Activated naive CD4-positive, alpha-beta T cell treated with anti-CD3 and anti-CD28 coated beads, Interleukin-2, amount 50 U/mL, for 24 hours (primary cell): Measurements from ENCODE around the gene PVALEF.

Source experiments
- H3K27ac Mint-ChIP-seq: one replicate; pipeline ENCODE4 v1.8.0; 2021; ENCODE audit warnings: mild to moderate bottlenecking, mixed read lengths
- H3K27me3 Mint-ChIP-seq: one replicate; pipeline ENCODE4 v1.8.0; 2021; ENCODE audit warnings: mixed read lengths
- H3K36me3 Mint-ChIP-seq: one replicate; pipeline ENCODE4 v1.8.0; 2021; ENCODE audit warnings: mixed read lengths
- H3K4me1 Mint-ChIP-seq: one replicate; pipeline ENCODE4 v1.8.0; 2021; ENCODE audit warnings: mixed read lengths
- H3K4me3 Mint-ChIP-seq: one replicate; pipeline ENCODE4 v1.8.0; 2021; ENCODE audit warnings: mild to moderate bottlenecking, mixed read lengths
- H3K9me3 Mint-ChIP-seq: one replicate; pipeline ENCODE4 v1.8.0; 2021; ENCODE audit warnings: mixed read lengths

PVALEF gene

DNA sequence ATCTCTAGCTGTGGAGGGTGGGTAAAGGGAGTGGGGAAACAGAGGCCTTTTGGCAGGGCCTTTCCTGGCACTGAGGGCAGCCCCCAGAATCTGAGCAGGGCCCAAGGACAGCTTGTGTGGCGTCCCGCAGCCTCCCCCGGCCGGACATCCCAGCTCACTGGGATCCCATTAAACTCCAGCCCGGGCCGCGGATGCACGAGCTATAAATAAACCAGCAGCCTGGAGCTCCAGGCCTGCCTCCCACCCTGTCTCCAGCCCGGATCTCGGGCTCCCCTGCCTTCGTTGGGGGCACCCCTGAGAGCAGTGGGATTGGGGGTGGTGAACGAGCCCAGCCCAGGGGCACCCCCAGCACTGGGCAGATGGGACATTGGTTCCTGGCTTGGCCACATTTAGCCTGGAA lies 14.6 kb downstream of the PVALEF start:
- Mint-ChIP-seq H3K36me3 (no peaks in the 10 kb centered on the region), H3K4me3 (no peak overlapping the region), H3K27me3 (no peaks in the 10 kb centered on the region), H3K27ac (no peak overlapping the region), H3K9me3 (no peaks in the 10 kb centered on the region), H3K4me1 (no peaks in the 10 kb centered on the region)

DNA sequence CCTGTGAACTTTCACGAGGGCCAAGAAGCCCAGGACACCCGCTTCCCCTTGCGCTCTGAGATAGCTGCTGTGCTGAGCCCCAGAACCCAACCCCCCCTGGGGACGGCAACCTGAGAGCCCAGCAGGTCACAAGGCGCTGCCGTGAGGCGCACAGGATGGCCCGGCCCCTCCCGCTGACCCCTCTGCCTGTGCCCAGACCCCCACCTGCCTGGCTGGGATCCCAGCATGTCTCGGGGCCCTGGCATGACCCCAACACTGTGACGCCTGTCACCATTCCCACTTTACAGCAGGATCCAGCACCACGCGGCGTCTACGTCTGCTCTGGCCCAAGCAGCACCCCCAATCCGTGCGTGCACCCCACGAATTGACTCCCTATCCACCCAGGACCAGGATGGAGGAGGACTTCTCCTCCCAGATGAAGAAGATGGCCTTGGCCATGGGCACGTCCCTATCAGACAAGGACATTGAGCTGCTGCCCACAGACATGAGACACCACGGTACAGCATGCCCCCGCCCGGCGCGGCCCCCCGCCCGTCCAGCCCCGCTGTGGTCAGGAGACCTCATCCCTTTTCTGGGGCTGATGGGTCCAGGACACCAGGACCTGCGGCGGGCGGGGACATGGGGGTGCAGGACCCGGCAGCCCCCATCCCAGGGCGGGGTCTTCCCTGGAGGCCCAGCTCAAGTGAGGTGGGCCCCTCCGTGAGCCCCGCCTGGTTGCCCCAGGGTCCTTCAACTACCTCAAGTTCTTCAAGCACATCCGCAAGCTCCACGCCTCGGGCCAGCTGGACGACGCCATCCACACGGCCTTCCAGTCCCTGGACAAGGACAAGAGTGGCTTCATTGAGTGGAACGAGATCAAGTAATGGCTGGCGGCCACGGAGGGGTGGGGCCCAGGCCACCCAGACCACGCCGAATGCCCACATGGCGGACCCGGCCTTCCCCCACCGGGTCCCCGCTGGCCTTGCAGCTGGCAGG lies 15.8 kb downstream of the PVALEF start:
- no peaks in the 10 kb centered on the region for H3K27me3 Mint-ChIP-seq
- H3K36me3 Mint-ChIP-seq = no peaks in the 10 kb centered on the region
- H3K4me3 Mint-ChIP-seq = no peak overlapping the region
- no peaks in the 10 kb centered on the region for H3K9me3 Mint-ChIP-seq
- no peaks in the 10 kb centered on the region for H3K4me1 Mint-ChIP-seq
- H3K27ac Mint-ChIP-seq = no peak overlapping the region

DNA sequence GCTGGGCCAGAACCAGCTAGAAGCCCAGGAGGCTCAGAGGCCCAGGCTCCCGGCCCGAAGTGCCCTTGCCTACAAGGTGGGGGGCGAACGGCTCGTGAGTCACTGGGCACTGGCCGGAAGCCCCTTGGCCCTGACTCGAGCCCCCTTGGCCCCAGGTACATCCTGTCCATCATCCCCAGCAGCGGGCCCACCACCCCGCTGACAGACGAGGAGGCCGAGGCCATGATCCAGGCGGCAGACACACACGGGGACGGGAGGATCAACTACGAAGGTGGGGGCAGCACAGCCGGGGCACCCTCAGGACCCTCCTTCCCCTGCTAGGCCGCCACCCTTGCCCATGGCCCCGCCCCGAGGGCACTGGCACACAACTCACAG lies 16.5 kb downstream of the PVALEF start:
- Mint-ChIP-seq H3K36me3 (no peaks in the 10 kb centered on the region), H3K27ac (no peak overlapping the region), H3K4me1 (no peaks in the 10 kb centered on the region), H3K4me3 (no peak overlapping the region), H3K9me3 (no peaks in the 10 kb centered on the region), H3K27me3 (no peaks in the 10 kb centered on the region)

DNA sequence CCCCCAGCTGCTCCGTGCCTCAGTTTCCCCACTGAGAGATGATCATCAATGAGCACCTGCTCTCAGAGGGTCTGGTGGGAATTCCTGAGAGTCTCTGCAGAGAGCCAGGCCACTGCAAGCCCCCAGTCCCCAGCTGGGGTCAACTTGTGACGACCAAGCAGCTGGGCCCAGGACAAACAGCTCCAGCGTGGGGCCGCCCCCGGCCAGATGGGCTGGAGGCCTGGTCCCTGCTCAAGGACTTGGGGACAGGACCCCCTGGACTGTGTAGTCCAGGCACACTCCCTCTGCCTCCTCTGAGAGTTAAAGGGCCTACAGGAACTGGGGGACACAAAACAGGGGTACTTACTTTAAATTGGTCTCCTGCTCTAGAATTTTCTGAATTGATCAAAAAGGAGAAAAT lies 17.3 kb downstream of the PVALEF start:
- Mint-ChIP-seq H3K4me1 (no peaks in the 10 kb centered on the region), H3K27me3 (no peaks in the 10 kb centered on the region), H3K36me3 (no peaks in the 10 kb centered on the region), H3K4me3 (no peak overlapping the region), H3K9me3 (no peaks in the 10 kb centered on the region), H3K27ac (no peak overlapping the region)

DNA sequence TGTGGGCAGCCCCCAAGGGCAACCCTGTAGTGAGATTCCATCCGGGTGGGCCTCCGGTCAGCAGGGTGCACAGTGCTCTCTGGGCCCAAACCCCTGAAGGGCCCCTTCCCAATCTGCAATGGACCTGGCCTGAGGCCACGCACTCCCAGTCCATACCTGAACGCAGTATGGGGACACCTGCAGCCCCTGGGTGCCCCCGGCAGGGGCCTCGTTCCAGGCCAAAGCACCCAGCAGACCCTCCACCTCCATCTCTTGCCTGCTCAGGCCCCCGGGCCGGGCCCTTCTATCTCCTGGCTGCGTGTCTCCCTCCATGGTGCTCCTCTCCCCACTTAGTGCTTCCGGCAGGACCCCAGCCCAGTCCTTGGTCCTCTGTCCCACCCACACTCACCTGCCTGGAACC lies 18.0 kb downstream of the PVALEF start:
- Mint-ChIP-seq H3K36me3 (no peaks in the 10 kb centered on the region), H3K9me3 (no peaks in the 10 kb centered on the region), H3K4me3 (no peak overlapping the region), H3K4me1 (no peaks in the 10 kb centered on the region), H3K27me3 (no peaks in the 10 kb centered on the region), H3K27ac (no peak overlapping the region)

DNA sequence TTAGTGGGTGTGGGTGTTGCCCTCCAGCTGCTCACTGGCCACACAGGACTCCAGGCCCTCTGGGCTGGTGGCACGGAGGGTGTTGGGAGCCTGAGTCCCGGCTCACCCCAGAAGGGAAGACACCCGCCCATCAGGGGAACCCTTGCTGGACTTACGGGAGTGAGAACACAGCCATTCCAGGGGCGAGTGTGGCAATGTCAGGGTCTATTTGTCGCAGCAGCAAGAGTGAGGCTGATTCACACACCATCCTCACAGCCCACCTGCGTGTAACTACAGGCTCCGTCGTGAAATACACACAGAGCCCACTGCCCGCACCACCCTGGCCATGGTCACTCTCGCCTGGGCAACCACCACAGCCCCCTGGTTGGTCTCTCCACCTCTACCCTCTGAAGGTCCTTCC lies 18.5 kb downstream of the PVALEF start:
- H3K27ac Mint-ChIP-seq = no peak overlapping the region
- no peaks in the 10 kb centered on the region for H3K27me3 Mint-ChIP-seq
- H3K9me3 Mint-ChIP-seq = no peaks in the 10 kb centered on the region
- no peaks in the 10 kb centered on the region for H3K4me1 Mint-ChIP-seq
- no peak overlapping the region for H3K4me3 Mint-ChIP-seq
- no peaks in the 10 kb centered on the region for H3K36me3 Mint-ChIP-seq

DNA sequence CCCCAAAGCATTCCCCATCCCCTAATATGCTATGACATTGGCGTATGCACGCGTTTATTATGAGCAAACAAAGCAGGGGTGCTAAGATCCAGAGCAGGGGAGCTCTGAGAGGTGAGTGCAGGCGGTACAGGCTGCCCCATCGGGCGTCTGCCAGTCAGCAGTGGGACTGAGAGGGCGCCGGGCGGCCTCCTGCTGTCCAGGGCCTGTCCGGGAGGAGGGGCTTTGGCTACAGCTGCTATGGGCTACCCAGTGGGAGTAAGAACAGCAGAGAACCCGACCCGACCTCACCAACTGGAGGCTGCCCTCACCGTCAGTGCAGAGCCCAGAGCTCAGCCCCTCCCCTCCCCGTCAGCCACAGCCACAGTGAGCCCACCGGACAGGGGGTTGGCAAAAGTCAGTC lies 19.2 kb downstream of the PVALEF start:
- Mint-ChIP-seq H3K4me3 (no peak overlapping the region), H3K4me1 (no peaks in the 10 kb centered on the region), H3K9me3 (no peaks in the 10 kb centered on the region), H3K27me3 (no peaks in the 10 kb centered on the region), H3K27ac (no peak overlapping the region), H3K36me3 (no peaks in the 10 kb centered on the region)

DNA sequence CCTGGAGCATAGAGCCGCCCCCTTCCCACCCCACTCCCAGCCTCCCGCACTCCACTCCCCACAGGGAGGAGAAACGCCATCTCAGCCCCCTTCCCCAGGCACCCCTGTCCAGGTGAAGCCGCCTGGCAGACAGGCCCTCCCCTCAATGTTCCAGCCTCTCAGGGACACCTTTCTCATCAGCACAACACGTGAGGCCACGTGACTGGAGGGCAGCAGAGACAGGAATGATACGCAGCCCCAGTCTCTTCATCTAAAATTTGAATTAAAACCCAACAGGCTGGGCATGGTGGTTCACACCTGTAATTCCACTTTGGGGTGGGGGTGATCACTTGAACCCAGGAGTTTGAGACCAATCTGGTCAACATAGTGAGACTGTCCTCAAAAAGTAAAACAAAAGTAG lies 20.9 kb downstream of the PVALEF start:
- no peaks in the 10 kb centered on the region for H3K36me3 Mint-ChIP-seq
- no peak overlapping the region for H3K27ac Mint-ChIP-seq
- no peaks in the 10 kb centered on the region for H3K27me3 Mint-ChIP-seq
- H3K4me1 Mint-ChIP-seq = no peaks in the 10 kb centered on the region
- no peak overlapping the region for H3K4me3 Mint-ChIP-seq
- H3K9me3 Mint-ChIP-seq = no peaks in the 10 kb centered on the region

DNA sequence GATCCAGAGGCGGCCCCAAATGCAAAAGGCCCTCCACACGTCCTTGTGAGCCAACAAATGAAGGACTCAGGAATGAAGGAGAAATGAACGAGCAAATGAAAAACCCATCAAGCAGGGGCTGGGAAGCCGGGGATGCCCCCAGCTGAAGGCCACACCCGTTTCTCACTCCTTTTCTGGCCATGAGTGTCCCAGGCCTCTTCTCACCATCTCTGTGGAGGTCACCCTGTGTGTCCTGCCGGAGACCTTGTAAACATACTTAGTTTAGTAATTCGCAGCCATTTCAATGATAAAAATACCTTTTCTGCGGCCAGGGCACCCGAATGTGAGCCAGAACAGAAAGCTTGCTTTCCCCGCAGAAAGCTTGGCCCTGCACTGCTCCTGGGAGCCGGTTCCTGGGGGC lies 21.8 kb downstream of the PVALEF start:
- Mint-ChIP-seq H3K27me3 (no peaks in the 10 kb centered on the region), H3K4me1 (no peaks in the 10 kb centered on the region), H3K4me3 (no peak overlapping the region), H3K27ac (no peak overlapping the region), H3K36me3 (no peaks in the 10 kb centered on the region), H3K9me3 (no peaks in the 10 kb centered on the region)

DNA sequence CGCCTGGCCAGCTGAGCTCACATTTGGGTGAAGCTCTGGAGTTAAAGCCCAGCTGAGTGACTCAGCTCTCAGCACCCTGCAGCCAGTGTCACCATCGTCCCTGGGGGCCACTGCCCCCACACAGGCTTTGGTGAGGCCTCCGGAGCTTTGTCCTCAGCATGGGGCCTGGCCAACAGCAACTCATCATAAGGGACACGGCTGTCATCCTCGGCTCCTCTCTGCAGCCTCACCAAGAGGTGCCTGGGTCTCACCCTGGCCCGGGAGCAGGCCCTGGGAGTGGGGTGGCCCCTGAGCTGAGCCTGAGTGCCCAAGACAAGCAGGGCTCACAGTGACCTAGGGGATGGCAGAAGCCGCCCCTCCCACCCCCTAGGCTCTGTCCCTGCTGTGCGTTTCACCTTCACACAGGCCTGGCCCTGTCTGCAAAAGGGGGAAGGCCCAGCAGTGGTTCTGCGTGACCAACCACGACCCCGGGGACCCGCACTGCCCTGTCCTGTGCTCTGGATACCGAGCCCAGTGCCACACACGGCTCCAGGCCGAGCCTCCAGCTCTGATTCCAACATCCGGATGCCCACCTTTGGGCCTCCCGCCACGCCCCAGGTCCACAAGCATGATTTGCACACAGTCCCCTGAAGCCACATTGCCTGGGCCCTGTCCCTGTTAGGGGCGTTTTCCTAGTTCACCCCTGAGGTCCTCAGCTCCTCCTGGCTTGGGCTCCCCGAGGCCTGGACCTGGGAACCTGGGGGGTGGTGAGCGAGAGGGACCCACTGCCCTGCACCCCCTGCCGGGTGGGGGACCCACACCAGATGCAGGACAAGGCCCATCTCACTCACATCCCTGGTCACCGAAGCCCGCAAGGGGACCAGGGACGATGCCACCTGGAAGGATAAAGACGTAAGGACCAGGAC lies 22.5 kb downstream of the PVALEF start:
- H3K9me3 Mint-ChIP-seq = no peaks in the 10 kb centered on the region
- H3K4me1 Mint-ChIP-seq = no peaks in the 10 kb centered on the region
- no peaks in the 10 kb centered on the region for H3K27me3 Mint-ChIP-seq
- H3K36me3 Mint-ChIP-seq = no peaks in the 10 kb centered on the region
- H3K27ac Mint-ChIP-seq = no peak overlapping the region
- H3K4me3 Mint-ChIP-seq = no peak overlapping the region

DNA sequence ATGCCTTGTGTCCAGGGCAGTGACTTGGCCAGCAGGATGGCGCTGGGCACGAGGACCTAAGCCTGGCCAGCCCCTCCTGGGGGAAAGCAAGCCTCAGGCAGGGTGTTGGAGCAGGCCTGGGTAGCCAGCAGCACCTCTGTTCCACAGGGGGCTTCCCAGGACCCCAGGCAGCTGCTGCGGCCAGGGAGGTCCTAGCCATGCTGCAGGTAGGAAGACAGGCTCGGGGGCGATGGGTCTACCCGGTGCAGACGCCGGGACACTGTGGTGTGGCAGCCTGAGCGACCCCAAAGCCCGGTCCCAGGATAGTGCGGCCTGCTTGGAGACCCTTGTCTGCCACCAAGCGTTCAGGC lies 23.2 kb downstream of the PVALEF start:
- H3K36me3 Mint-ChIP-seq = no peaks in the 10 kb centered on the region
- H3K9me3 Mint-ChIP-seq = no peaks in the 10 kb centered on the region
- no peaks in the 10 kb centered on the region for H3K27me3 Mint-ChIP-seq
- no peaks in the 10 kb centered on the region for H3K4me1 Mint-ChIP-seq
- H3K4me3 Mint-ChIP-seq = no peak overlapping the region
- H3K27ac Mint-ChIP-seq = no peak overlapping the region

DNA sequence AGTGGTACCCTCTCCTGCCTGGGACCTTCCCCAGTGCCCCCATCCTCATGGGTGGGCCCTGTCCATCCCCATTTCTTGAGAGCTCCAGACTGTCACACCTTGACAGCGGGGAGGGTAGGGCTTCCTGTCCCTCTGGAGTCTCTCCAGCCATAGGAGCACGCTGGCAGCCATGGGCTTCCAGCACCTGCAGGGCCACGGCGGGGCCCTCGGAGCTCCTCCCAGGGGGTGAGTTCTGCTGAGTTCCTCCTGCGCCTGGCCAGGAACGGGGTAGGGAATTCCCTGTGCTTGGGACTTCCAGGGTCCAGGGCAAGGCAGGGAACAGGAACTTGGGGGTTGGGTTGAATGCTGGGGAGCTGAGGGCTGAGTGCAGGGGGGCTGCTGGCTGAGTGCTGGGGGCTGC lies 23.7 kb downstream of the PVALEF start:
- no peaks in the 10 kb centered on the region for H3K27me3 Mint-ChIP-seq
- H3K27ac Mint-ChIP-seq = no peak overlapping the region
- no peak overlapping the region for H3K4me3 Mint-ChIP-seq
- H3K36me3 Mint-ChIP-seq = no peaks in the 10 kb centered on the region
- H3K4me1 Mint-ChIP-seq = no peaks in the 10 kb centered on the region
- H3K9me3 Mint-ChIP-seq = no peaks in the 10 kb centered on the region

DNA sequence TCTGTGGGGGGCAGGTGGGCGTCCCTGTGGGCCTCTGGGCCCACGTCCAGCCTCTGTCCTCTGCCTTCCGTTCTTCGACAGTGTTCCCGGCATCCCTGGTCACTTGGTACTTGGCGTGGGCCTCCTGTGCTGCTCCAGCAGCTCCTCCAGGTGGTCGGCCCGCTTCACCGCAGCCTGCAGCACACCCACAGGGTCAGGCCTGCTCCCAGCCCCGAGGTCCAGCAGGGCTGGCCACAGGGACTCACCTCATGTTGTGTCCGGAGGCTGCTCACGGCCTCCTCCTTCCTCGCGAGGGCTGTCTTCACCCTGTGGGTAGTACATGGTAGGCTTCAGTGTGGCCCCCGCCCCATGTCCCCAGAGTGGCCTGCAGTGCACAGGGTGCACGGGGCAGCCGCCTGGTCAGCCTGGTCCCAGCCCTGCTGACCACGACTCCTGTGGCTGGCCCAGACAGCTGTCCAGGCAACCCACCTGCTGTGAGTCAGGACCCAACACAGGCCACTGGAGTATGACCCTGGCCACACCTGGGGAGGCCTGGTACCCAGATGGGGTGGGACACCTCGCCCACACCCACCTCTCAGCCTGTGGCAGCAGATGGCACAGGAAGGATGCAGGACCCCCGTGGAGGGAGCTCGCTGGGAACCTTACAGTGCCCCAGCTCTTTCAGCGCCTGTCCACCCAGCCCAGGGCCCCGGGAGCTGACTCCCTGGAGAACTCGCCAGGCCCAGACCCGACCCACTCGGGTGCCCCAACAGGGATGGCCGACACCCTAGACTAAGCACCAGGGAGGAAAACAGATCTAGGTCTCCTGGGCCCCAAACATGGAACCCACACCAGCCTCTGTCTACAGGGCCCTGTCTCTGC lies 24.6 kb downstream of the PVALEF start:
- Mint-ChIP-seq H3K27me3 (no peaks in the 10 kb centered on the region), H3K27ac (no peak overlapping the region), H3K9me3 (no peaks in the 10 kb centered on the region), H3K36me3 (no peaks in the 10 kb centered on the region), H3K4me3 (no peak overlapping the region), H3K4me1 (no peaks in the 10 kb centered on the region)

DNA sequence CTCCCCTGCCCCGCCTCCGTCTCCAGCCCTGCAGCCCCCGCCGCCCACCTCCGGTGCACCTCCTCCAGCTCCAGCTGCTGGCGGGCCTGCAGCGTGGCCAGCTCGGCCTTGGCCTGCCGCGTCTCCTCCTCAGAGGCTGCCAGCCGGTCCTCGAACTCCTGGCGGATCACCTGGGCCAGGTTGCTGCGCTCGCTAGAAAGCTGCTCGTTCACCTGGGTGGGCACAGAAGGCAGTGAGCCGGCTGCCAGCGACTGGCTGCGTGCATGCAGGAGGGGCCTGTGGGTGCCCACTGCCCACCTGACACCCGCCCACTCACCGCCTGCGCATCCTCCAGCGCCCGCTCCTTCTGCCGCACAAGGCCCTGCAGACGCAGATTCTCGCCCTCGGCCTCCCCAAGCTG lies 25.3 kb downstream of the PVALEF start:
- H3K27me3 Mint-ChIP-seq = no peaks in the 10 kb centered on the region
- H3K9me3 Mint-ChIP-seq = no peaks in the 10 kb centered on the region
- H3K36me3 Mint-ChIP-seq = no peaks in the 10 kb centered on the region
- no peaks in the 10 kb centered on the region for H3K4me1 Mint-ChIP-seq
- H3K27ac Mint-ChIP-seq = no peak overlapping the region
- no peak overlapping the region for H3K4me3 Mint-ChIP-seq

DNA sequence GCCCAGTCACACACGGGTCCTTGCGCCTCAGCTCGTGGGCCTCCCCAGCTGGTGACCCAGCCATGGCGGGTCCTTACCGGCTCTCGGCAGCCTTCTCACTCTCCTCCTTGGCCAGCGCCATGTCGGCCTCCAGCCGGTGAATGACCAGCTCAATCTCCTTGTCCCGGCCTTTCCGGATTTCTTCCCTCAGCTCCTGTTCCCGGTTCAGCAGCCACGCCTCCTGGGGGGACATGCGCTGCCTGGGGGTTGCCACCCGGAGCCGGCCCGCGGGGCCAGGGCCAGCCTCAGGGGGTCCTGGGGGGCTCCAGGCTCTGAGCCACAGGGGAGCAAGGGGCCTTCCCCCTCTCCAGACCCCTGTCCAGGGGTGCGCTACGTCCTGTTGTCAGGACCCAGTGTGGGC lies 25.8 kb downstream of the PVALEF start:
- no peak overlapping the region for H3K27ac Mint-ChIP-seq
- no peaks in the 10 kb centered on the region for H3K4me1 Mint-ChIP-seq
- no peaks in the 10 kb centered on the region for H3K27me3 Mint-ChIP-seq
- no peaks in the 10 kb centered on the region for H3K36me3 Mint-ChIP-seq
- H3K4me3 Mint-ChIP-seq = no peak overlapping the region
- H3K9me3 Mint-ChIP-seq = no peaks in the 10 kb centered on the region
